ENCODE results near the gene CFAP65.

DNA sequence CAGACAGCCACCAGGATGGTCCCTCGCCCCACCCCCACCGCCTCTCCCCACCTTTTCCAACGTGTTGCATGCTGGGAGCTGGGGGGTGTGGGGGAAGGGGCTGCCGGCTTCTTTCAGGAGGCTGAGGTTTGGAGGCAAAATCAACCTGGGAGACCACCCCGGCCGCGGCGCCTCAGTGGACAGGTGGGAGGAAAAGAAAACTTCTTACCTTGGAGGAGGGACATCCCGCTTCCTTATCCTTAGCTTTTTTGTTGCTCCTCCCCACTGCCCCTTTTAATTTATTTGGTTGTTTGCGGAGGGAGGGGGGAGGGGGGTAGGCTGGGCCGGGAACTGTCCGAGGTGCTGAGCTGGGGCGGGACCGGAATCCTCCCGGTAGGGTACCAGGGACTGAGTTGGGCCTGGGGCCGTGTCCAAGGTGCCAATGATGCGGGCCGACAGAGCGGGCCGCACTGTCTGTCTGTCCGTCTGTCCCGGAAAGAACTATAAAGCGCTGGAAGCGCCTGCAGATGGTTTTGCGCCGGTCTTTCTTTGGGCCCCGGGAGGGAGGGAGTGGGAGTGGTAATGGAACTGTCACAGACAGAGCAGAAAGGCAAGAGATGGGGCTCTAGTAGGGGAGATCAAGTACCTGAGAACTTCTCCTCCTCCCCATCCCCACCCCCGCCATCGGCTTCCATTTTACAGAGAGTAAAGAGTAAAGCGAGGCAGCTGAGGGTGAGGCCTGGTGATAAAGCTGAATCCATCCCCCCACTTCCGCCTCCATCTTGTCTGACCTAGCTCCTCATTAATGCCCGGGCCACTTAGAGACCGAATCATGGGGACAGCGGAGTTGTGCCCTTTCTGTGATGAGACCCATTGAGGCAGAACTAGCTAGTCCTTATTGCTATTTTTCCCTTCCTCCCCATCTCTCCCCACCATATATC lies 79.4 kb downstream of the CFAP65 start:
- TF ChIP-seq, protein P1, sequence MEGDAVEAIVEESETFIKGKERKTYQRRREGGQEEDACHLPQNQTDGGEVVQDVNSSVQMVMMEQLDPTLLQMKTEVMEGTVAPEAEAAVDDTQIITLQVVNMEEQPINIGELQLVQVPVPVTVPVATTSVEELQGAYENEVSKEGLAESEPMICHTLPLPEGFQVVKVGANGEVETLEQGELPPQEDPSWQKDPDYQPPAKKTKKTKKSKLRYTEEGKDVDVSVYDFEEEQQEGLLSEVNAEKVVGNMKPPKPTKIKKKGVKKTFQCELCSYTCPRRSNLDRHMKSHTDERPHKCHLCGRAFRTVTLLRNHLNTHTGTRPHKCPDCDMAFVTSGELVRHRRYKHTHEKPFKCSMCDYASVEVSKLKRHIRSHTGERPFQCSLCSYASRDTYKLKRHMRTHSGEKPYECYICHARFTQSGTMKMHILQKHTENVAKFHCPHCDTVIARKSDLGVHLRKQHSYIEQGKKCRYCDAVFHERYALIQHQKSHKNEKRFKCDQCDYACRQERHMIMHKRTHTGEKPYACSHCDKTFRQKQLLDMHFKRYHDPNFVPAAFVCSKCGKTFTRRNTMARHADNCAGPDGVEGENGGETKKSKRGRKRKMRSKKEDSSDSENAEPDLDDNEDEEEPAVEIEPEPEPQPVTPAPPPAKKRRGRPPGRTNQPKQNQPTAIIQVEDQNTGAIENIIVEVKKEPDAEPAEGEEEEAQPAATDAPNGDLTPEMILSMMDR (optimal IDR thresholded peaks at IDR 0.05 in 1 of 3, IDR thresholded peaks at IDR 0.05 in 1 of 3, conservative IDR thresholded peaks at IDR 0.05 in 1 of 3; ENCODE audit: extremely low read depth in 1 of 3, insufficient read depth in 2 of 3, low read length in 3 of 3) = no peak
- no peak for TF ChIP-seq EZH2 (IDR thresholded peaks at IDR 0.05; ENCODE audit: low read length)

All from keratinocyte (primary cell).